NCI-H2227 (cell line): ENCODE results near the gene CLDN20.
"Not testable (repeated sequence)": the region's sequence is repeated elsewhere in the genome, so short reads cannot be mapped to it uniquely, and the experiment has no call there.

Experiments used
- DNase-seq: peaks from one replicate; lab custom pipeline; 2025; ENCODE audit not compliant: unreplicated experiment; lab: John Stamatoyannopoulos, UW

CLDN20 gene

GRCh38 chr6:155310596-155310995 lies 46.8 kb downstream of the CLDN20 start:
- DNase-seq, result no peak

GRCh38 chr6:155311086-155311485 lies 47.3 kb downstream of the CLDN20 start:
- no peak for DNase-seq

- DNase-seq, result no peak
These were observed 47.8 kb downstream of the CLDN20 start for GRCh38 chr6:155311583-155311982.

GRCh38 chr6:155312950-155313349 lies 49.1 kb downstream of the CLDN20 start:
- not testable (repeated sequence) for DNase-seq

- no peak for DNase-seq
These were observed 49.8 kb downstream of the CLDN20 start for GRCh38 chr6:155313602-155314091.

- peak; percentile 98 for DNase-seq
These were observed 50.4 kb downstream of the CLDN20 start, which contains the start of gene TFB1M for GRCh38 chr6:155314092-155314772. Gene TFB1M (minus strand): TSS chr6:155314484. CDS start chr6:155314428, 56 bp downstream.

- peak; percentile 86 for DNase-seq
These were observed 51.1 kb downstream of the CLDN20 start for GRCh38 chr6:155314773-155315515.

GRCh38 chr6:155315516-155315871 lies 51.7 kb downstream of the CLDN20 start:
- DNase-seq, result no peak

GRCh38 chr6:155316419-155316818 lies 52.6 kb downstream of the CLDN20 start:
- DNase-seq, result no peak

GRCh38 chr6:155317186-155317585 lies 53.4 kb downstream of the CLDN20 start:
- DNase-seq, result no peak

- DNase-seq, result no peak
These were observed 56.1 kb downstream of the CLDN20 start for GRCh38 chr6:155319902-155320301.

GRCh38 chr6:155324172-155324571 lies 60.4 kb downstream of the CLDN20 start:
- DNase-seq, result no peak

GRCh38 chr6:155324993-155325392 lies 61.2 kb downstream of the CLDN20 start:
- DNase-seq, result no peak

GRCh38 chr6:155325700-155326516 lies 62.1 kb downstream of the CLDN20 start:
- DNase-seq, result no peak
